GM18526 (cell line): Measurements from ENCODE around the gene RYR2.

ENCODE experiments used
- POLR2A ChIP-seq: IDR thresholded peaks from 3 replicates; pipeline ENCODE4 v1.6.1; 2011; ENCODE audit not compliant: insufficient read length; ENCODE audit errors: extremely low read depth

Gene RYR2

GRCh38 chr1:237145379-237146135, 103.6 kb downstream of the RYR2 start:
- no peak for TF ChIP-seq POLR2A

GRCh38 chr1:237146241-237146640, 104.3 kb downstream of the RYR2 start:
- TF ChIP-seq POLR2A = no peak

- no peak for TF ChIP-seq POLR2A
Measured at GRCh38 chr1:237149857-237150256, 107.9 kb downstream of the RYR2 start.

- no peak for TF ChIP-seq POLR2A
Measured at GRCh38 chr1:237152506-237153335, 110.7 kb downstream of the RYR2 start.

DNA sequence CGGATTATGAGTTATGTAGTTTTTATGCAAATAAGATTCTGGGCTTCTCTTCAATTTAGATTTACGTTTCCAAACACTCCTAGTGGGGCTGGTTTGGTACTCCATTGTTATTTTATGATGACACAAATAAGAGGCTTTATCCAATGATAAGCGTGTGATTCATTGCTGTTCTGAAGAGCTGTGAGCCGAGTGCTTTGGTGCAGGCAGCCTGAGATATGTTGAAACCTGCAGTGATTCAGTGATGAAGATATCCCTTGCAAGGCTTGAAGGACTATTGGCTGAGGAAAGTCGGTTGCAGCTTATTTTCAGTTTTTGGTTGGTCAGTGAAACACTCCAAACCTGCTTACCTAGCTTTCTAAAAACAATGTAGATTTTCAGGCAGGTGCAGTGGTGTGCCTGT, 112.2 kb downstream of the RYR2 start:
- no peak for TF ChIP-seq POLR2A

DNA sequence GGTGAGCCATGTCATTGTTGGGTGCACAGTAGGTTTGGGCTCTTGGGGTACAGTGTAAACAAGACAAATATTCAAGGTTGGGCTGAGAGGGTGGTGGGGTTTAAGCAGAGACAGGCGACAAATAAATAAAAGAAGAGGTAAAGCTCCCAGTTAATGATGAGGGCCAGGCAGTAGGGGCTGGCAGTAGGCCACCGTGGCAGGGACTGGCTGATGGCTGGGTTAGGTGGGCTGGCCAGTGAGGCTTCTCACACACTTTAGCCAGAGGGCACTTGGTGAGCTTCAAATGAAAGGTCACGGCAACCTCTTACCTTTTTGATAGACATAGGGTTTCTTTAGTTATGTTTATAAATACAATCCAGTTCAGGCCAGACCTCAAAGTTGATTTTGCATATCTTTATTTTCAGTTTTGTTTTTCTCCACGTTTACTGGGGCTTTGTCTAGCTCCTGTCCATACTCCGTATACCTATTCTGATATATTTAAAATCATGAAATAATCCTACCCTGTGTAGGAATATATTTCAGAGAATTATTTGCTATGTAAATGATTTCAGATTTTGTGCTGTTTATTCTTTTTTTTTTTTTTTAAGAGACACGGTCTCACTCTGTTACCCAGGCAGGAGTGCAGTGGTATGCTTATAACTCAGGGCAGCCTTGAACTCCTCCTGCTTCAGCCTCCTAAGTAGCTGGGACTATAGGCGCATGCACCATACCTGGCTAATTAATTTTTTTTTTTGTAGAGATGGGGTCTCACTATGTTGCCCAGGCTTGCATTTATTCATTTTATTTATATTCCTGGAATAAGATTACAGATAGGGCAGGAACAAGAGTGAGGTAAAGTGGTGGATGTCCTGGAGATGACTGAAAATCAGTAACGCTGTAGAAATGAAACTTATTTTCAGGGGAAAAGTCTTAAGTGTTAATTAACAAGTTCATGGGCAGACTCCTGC, 122.7 kb downstream of the RYR2 start:
- no peak for TF ChIP-seq POLR2A

- TF ChIP-seq POLR2A = no peak
Measured at GRCh38 chr1:237166086-237166485, 124.1 kb downstream of the RYR2 start.

GRCh38 chr1:237166593-237167101, 124.7 kb downstream of the RYR2 start:
- no peak for TF ChIP-seq POLR2A

- TF ChIP-seq POLR2A = no peak
Measured at GRCh38 chr1:237170149-237170548, 128.2 kb downstream of the RYR2 start.

- no peak for TF ChIP-seq POLR2A
Measured at GRCh38 chr1:237171454-237172117, 129.6 kb downstream of the RYR2 start.

GRCh38 chr1:237172118-237172485, 130.1 kb downstream of the RYR2 start:
- no peak for TF ChIP-seq POLR2A

DNA sequence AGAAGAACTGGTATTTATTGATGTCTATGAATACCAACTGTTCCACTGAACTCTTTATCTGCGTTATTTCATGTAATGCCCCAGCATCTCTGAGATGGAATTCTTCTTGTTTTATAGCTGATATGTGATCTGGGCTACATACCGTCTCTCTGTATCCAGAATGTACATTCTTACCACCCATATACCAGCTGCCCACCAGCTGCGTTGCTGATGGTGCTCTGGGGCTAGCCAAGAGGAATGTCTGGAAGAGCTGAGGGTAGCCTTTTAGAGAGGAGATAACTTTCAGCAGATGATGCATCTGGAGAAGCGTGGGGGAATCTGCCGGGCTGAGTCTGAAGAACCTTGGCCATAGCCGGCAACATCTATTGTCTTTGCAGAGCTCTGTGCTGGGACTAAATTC, 137.5 kb downstream of the RYR2 start:
- TF ChIP-seq POLR2A = no peak

GRCh38 chr1:237180256-237180655, 138.3 kb downstream of the RYR2 start:
- TF ChIP-seq POLR2A = no peak

DNA sequence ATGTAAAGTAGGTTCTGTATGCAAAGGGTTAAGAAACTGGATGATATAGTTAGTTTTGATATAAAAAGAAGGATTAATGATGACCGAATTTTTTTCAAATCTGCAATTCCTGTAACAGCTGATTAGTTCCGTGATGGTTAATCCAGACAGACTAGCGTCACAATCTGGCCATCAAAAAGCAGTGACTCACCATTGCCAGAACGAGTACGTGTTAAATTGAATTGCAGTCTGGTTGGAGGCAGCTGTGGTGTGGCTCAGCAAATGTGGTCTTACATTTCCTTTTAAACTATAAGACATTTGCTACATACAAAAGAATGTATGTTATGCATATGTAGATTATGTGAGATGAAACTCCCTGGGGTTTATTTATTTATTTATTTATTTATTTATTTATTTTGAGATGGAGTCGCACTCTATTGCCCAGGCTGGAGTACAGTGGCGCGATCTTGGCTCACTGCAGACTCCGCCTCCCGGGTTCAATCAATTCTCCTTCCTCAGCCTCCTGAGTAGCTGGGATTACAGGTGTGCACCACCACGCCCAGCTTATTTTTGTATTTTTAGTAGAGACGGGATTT, 139.8 kb downstream of the RYR2 start:
- no peak for TF ChIP-seq POLR2A
